K562 (cell line): ENCODE measurements around the gene CCNL2. TPM values are rescaled to one million over a fixed set of nuclear protein-coding genes. Genes with fewer than 3 reads are reported as not detected.

Experiments
- KLF6 ChIP-seq: fragments of 250-450 bp; sonication (Bioruptor Pico); IDR thresholded peaks from 2 replicates; pipeline ENCODE4 v1.4.0; 2020; ENCODE audit warnings: mild to moderate bottlenecking, moderate library complexity, borderline replicate concordance
- MYC ChIP-seq, 2 experiments: fragments of 250-450 bp in 1 of 2; sonication (Bioruptor Pico) in 1 of 2; IDR thresholded peaks; 2 replicates each; pipeline versions ENCODE4 v1.5.1 to v1.6.1; 2012 to 2021; ENCODE audit warnings: low read depth in 2 of 2, borderline replicate concordance in 1 of 2, improper control_type of control experiment in 1 of 2, low read length in 1 of 2, mild to moderate bottlenecking in 1 of 2, moderate library complexity in 1 of 2
- NR2F6 ChIP-seq: fragments of 450-650 bp; formaldehyde crosslinking; IDR thresholded peaks from 2 replicates; pipeline ENCODE4 v1.4.0; 2020; ENCODE audit warnings: mild to moderate bottlenecking
- RAD21 ChIP-seq, 2 experiments: fragments of 250-450 bp in 1 of 2; fragments of 450-650 bp in 1 of 2; sonication (Bioruptor Pico) in 1 of 2; formaldehyde crosslinking in 1 of 2; IDR thresholded peaks in 1 of 2; conservative IDR thresholded peaks in 1 of 2; 2 replicates each; pipeline versions ENCODE4 v1.4.0 to v1.8.0; 2020 to 2022; ENCODE audit warnings: mild to moderate bottlenecking in 2 of 2, moderate library complexity in 1 of 2
- RBM15 ChIP-seq: fragments of 200-400 bp; formaldehyde crosslinking; IDR thresholded peaks from 2 replicates; pipeline ENCODE4 v1.6.1; 2018; ENCODE audit warnings: mild to moderate bottlenecking, low read length, moderate library complexity; ENCODE audit not compliant: insufficient read depth
- RREB1 ChIP-seq: fragments of 250-450 bp; sonication (Bioruptor Pico); IDR thresholded peaks from 2 replicates; pipeline ENCODE4 v1.4.0; 2020
- SAFB ChIP-seq: fragments of 200-400 bp; formaldehyde crosslinking; IDR thresholded peaks from 2 replicates; pipeline ENCODE4 v1.6.1; 2017; ENCODE audit warnings: low read depth, low read length, borderline replicate concordance
- SMAD4 ChIP-seq: fragments of 250-450 bp; sonication (Bioruptor Pico); conservative IDR thresholded peaks from 2 replicates; pipeline ENCODE4 v1.8.0; 2021; ENCODE audit warnings: inconsistent platforms, mild to moderate bottlenecking, moderate library complexity
- SMARCA4 ChIP-seq: fragments of 450-650 bp; IDR thresholded peaks from 2 replicates; pipeline ENCODE4 v1.6.1; 2016
- TRIM28 ChIP-seq: fragments of 450-650 bp; IDR thresholded peaks from 2 replicates; pipeline ENCODE4 v1.6.1; 2017
- TSC22D4 ChIP-seq: fragments of 450-650 bp; IDR thresholded peaks from 2 replicates; pipeline ENCODE4 v1.6.1; 2016; ENCODE audit warnings: missing genetic modification characterization, missing biosample characterization, control low read depth
- UBTF ChIP-seq, 2 experiments: IDR thresholded peaks; 2 replicates each; pipeline ENCODE4 v1.6.1; 2012; ENCODE audit warnings: improper control_type of control experiment in 2 of 2, low read depth in 2 of 2, low read length in 2 of 2, borderline replicate concordance in 1 of 2
- polyA plus RNA-seq, 8 experiments: library from polyadenylated mRNA; depleted of rRNA in 4 of 8; stranded (reverse) in 5 of 8; unstranded in 3 of 8; fragments of >200 nt; fragmentation: Nextera tagmentation in 2 of 8; fragmentation: Illumina TruSeq in 1 of 8; extraction: Ambion mirVana in 2 of 8; extraction: Trizol in 1 of 8; gene quantifications; 2 replicates each; pipeline versions ENCODE4 v1.2.1 to v1.2.3, GENCODE V29; 2011 to 2014; ENCODE audit warnings: inconsistent platforms in 1 of 8, missing spikeins in 1 of 8
- total RNA-seq, 7 experiments: library from RNA; depleted of rRNA in 6 of 7; stranded (reverse); fragments of >200 nt in 6 of 7; fragmentation: Illumina TruSeq in 2 of 7; extraction: Trizol in 2 of 7; gene quantifications; 2 replicates each; pipeline versions ENCODE4 v1.2.1 to v1.2.3, GENCODE V29; 2011 to 2021; ENCODE audit warnings: low replicate concordance in 1 of 7
- TF ChIP-seq, protein P1 (sequence below): fragments of 200-800 bp; sonication (Bioruptor generic); IDR thresholded peaks from 2 replicates; pipeline ENCODE4 v1.6.1; 2017; ENCODE audit warnings: missing genetic modification characterization, missing compliant biosample characterization
- TF ChIP-seq, protein P2 (sequence below): fragments of 450-650 bp; IDR thresholded peaks from 2 replicates; pipeline ENCODE4 v1.6.1; 2017; ENCODE audit warnings: antibody characterized with exemption

Gene CCNL2
- total and polyA plus RNA-seq, 9 of the 15 experiments (the other 6 are each of a cell fraction or from before 2014, with no cell fraction given), result 2.8 to 287 (median 94.5) TPM

GRCh38 chr1:1390675-1391074, 8.5 kb downstream of the CCNL2 start (continued):
- TF ChIP-seq SMAD4 (CRISPR knock-in tag), result 0 out of 2 replicates have a peak, but pooled peaks have one; percentile 24
- TF ChIP-seq RBM15, result no peak
- TF ChIP-seq TSC22D4 (tag), result no peak
- TF ChIP-seq RAD21 (CRISPR knock-in tag; conservative IDR thresholded peaks at IDR 0.05 in 1 of 2, IDR thresholded peaks at IDR 0.05 in 1 of 2), result peak; percentile 30 to 36; a peak in 3 of 4 replicates
- TF ChIP-seq TRIM28, result no peak
- no peak for TF ChIP-seq SAFB
- no peak for TF ChIP-seq SMARCA4
- TF ChIP-seq RREB1 (CRISPR knock-in tag), result no peak
- no peak for TF ChIP-seq KLF6 (CRISPR knock-in tag)
- TF ChIP-seq MYC (IDR thresholded peaks at IDR 0.05; ENCODE audit: low read depth, low read length), result 0 out of 2 replicates have a peak, but pooled peaks have one; percentile 17
- TF ChIP-seq MYC (CRISPR knock-in tag; IDR thresholded peaks at IDR 0.05; ENCODE audit: borderline replicate concordance, low read depth), result no peak
- TF ChIP-seq NR2F6, result no peak
- TF ChIP-seq, protein P1, sequence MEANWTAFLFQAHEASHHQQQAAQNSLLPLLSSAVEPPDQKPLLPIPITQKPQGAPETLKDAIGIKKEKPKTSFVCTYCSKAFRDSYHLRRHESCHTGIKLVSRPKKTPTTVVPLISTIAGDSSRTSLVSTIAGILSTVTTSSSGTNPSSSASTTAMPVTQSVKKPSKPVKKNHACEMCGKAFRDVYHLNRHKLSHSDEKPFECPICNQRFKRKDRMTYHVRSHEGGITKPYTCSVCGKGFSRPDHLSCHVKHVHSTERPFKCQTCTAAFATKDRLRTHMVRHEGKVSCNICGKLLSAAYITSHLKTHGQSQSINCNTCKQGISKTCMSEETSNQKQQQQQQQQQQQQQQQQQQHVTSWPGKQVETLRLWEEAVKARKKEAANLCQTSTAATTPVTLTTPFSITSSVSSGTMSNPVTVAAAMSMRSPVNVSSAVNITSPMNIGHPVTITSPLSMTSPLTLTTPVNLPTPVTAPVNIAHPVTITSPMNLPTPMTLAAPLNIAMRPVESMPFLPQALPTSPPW (CRISPR knock-in tag), result 0 out of 2 replicates have a peak, but pooled peaks have one; percentile 11
- 0 out of 4 replicates have a peak, but pooled peaks of 1 of the 2 experiments have one; percentile 69 for TF ChIP-seq UBTF (IDR thresholded peaks at IDR 0.05; ENCODE audit: borderline replicate concordance in 1 of 2, low read depth in 2 of 2, low read length in 2 of 2)
- TF ChIP-seq, protein P2, sequence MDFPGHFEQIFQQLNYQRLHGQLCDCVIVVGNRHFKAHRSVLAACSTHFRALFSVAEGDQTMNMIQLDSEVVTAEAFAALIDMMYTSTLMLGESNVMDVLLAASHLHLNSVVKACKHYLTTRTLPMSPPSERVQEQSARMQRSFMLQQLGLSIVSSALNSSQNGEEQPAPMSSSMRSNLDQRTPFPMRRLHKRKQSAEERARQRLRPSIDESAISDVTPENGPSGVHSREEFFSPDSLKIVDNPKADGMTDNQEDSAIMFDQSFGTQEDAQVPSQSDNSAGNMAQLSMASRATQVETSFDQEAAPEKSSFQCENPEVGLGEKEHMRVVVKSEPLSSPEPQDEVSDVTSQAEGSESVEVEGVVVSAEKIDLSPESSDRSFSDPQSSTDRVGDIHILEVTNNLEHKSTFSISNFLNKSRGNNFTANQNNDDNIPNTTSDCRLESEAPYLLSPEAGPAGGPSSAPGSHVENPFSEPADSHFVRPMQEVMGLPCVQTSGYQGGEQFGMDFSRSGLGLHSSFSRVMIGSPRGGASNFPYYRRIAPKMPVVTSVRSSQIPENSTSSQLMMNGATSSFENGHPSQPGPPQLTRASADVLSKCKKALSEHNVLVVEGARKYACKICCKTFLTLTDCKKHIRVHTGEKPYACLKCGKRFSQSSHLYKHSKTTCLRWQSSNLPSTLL, result no peak
